A549 (cell line): ENCODE measurements around the gene DHDH. TPM values are rescaled to one million over a fixed set of nuclear protein-coding genes. Genes with fewer than 3 reads are reported as not detected.
A peak's percentile ranks its signal among the peaks of the same experiment; 100 is the strongest.

ENCODE experiments used
- ATAC-seq, 2 experiments: fragments of 200-7000 bp in 1 of 2; fragments of >200 bp in 1 of 2; cut with Nextera tagmentation in 1 of 2; cut with Tn5 transposase in 1 of 2; 3 replicates each; pipeline versions ENCODE4 v1.8.0 to v1.9.1; 2018 to 2020; ENCODE audit warnings: mild to moderate bottlenecking in 1 of 2, moderate library complexity in 1 of 2
- CTCF ChIA-PET: fragments of 300-600 bp; sonication (Branson Sonifier 250); formaldehyde crosslinking; extraction: SDS; loops from one replicate; lab custom pipeline; 2021; ENCODE audit warnings: antibody characterized with exemption, inconsistent platforms; lab: Yijun Ruan, JAX
- POLR2A ChIA-PET: fragments of 350-600 bp; formaldehyde crosslinking; extraction: SDS; loops from one replicate; lab custom pipeline; 2021; ENCODE audit warnings: antibody characterized with exemption, inconsistent platforms; lab: Yijun Ruan, JAX
- DNase-seq, 2 experiments: peaks; one replicate each; pipeline versions ENCODE4 v3.0.0 to v3.0.0-alpha.2; 2011 to 2016; ENCODE audit warnings: low read depth in 1 of 2, low spot score in 1 of 2
- FAIRE-seq: peaks from 2 replicates; lab custom pipeline; 2011; peaks lifted over from hg19 to GRCh38; lab: Jason Lieb, UNC
- H3K27ac ChIP-seq, 2 experiments: fragments of >200 bp; sonication (Bioruptor Twin); formaldehyde crosslinking; 3 replicates each; pipeline ENCODE4 v1.5.1; 2016 to 2017
- H3K4me1 ChIP-seq: fragments of >200 bp; sonication (Bioruptor Twin); formaldehyde crosslinking; 3 replicates; pipeline ENCODE4 v1.6.1; 2016
- H3K4me2 ChIP-seq: fragments of >200 bp; sonication (Bioruptor Twin); formaldehyde crosslinking; 3 replicates; pipeline ENCODE4 v1.6.1; 2016
- H3K4me3 ChIP-seq: fragments of >200 bp; sonication (Bioruptor Twin); formaldehyde crosslinking; 3 replicates; pipeline ENCODE4 v1.5.1; 2016
- H3K9me3 ChIP-seq: fragments of >200 bp; sonication (Bioruptor Twin); formaldehyde crosslinking; 3 replicates; pipeline ENCODE4 v1.6.1; 2016
- CBX2 ChIP-seq: fragments of 200-600 bp; sonication (generic); IDR thresholded peaks from 2 replicates; pipeline ENCODE4 v1.6.1; 2016; ENCODE audit warnings: low read depth, mild to moderate bottlenecking, borderline replicate concordance
- CBX8 ChIP-seq: fragments of 200-600 bp; sonication (generic); IDR thresholded peaks from 2 replicates; pipeline ENCODE4 v1.6.1; 2016
- CHD2 ChIP-seq: fragments of 150-350 bp; IDR thresholded peaks from 2 replicates; pipeline ENCODE4 v1.6.1; 2014; ENCODE audit warnings: low read length; ENCODE audit not compliant: partially characterized antibody
- CHD4 ChIP-seq: fragments of 200-600 bp; sonication (generic); IDR thresholded peaks from 2 replicates; pipeline ENCODE4 v1.6.1; 2016; ENCODE audit warnings: antibody characterized with exemption, mild to moderate bottlenecking, borderline replicate concordance
- EHF ChIP-seq: fragments of 250-450 bp; sonication (Bioruptor Pico); IDR thresholded peaks from 2 replicates; pipeline ENCODE4 v1.5.0; 2020; ENCODE audit warnings: mild to moderate bottlenecking
- EHMT2 ChIP-seq: fragments of 200-600 bp; sonication (generic); IDR thresholded peaks from 2 replicates; pipeline ENCODE4 v1.6.1; 2016; ENCODE audit warnings: antibody characterized with exemption, low read depth, mild to moderate bottlenecking, moderate library complexity
- ELK1 ChIP-seq: fragments of 150-350 bp; IDR thresholded peaks from 2 replicates; pipeline ENCODE4 v1.6.1; 2014; ENCODE audit warnings: low read depth, mild to moderate bottlenecking, low read length
- FOSB ChIP-seq: fragments of 250-450 bp; sonication (Bioruptor Pico); IDR thresholded peaks from 2 replicates; pipeline ENCODE4 v1.5.0; 2020; ENCODE audit warnings: mild to moderate bottlenecking, moderate library complexity
- FOXS1 ChIP-seq: fragments of 250-450 bp; sonication (Bioruptor Pico); IDR thresholded peaks from 2 replicates; pipeline ENCODE4 v1.5.0; 2020; ENCODE audit warnings: mild to moderate bottlenecking, moderate library complexity
- HEYL ChIP-seq: fragments of 250-450 bp; sonication (Bioruptor Pico); IDR thresholded peaks from 2 replicates; pipeline ENCODE4 v1.8.0; 2021; ENCODE audit warnings: mild to moderate bottlenecking, moderate library complexity
- HOXB13 ChIP-seq: fragments of 250-450 bp; sonication (Bioruptor Pico); IDR thresholded peaks from 2 replicates; pipeline ENCODE4 v1.5.0; 2020; ENCODE audit warnings: low read depth, mild to moderate bottlenecking, moderate library complexity
- JUN ChIP-seq, 2 experiments: fragments of >200 bp; sonication (Bioruptor Twin); formaldehyde crosslinking; IDR thresholded peaks; 2 replicates in 1 of 2; 3 replicates in 1 of 2; pipeline ENCODE4 v1.6.1; 2016 to 2017
- KDM1A ChIP-seq: fragments of 200-600 bp; sonication (generic); IDR thresholded peaks from 2 replicates; pipeline ENCODE4 v1.6.1; 2016; ENCODE audit warnings: low read depth, mild to moderate bottlenecking
- KDM5A ChIP-seq: fragments of 200-600 bp; sonication (generic); IDR thresholded peaks from 2 replicates; pipeline ENCODE4 v1.6.1; 2016; ENCODE audit warnings: antibody characterized with exemption, mild to moderate bottlenecking
- MAFK ChIP-seq: fragments of 450-650 bp; IDR thresholded peaks from 2 replicates; pipeline ENCODE4 v1.6.1; 2014; ENCODE audit not compliant: partially characterized antibody
- MAZ ChIP-seq: fragments of 150-350 bp; IDR thresholded peaks from 2 replicates; pipeline ENCODE4 v1.6.1; 2014; ENCODE audit warnings: antibody characterized with exemption, low read depth, low read length, borderline replicate concordance
- MYC ChIP-seq: IDR thresholded peaks from 2 replicates; pipeline ENCODE4 v1.6.1; 2012; ENCODE audit warnings: mild to moderate bottlenecking, inconsistent platforms, low read length, improper control_type of control experiment, borderline replicate concordance
- NPAS2 ChIP-seq: fragments of 250-450 bp; sonication (Bioruptor Pico); IDR thresholded peaks from 2 replicates; pipeline ENCODE4 v1.8.0; 2022; ENCODE audit warnings: mild to moderate bottlenecking, moderate library complexity, borderline replicate concordance
- PBX3 ChIP-seq: IDR thresholded peaks from 2 replicates; pipeline ENCODE4 v1.6.1; 2012
- POLR2A ChIP-seq: IDR thresholded peaks from 2 replicates; pipeline ENCODE4 v1.6.1; 2012; ENCODE audit warnings: mild to moderate bottlenecking, low read length
- POLR2AphosphoS2 ChIP-seq: conservative IDR thresholded peaks from 2 replicates; pipeline ENCODE4 v1.6.1; 2012; ENCODE audit warnings: low read length, improper control_type of control experiment, inconsistent platforms
- RAD21 ChIP-seq, 2 experiments: fragments of >200 bp in 1 of 2; sonication (Bioruptor Twin) in 1 of 2; formaldehyde crosslinking in 1 of 2; IDR thresholded peaks in 1 of 2; conservative IDR thresholded peaks in 1 of 2; 2 replicates in 1 of 2; 3 replicates in 1 of 2; pipeline ENCODE4 v1.6.1; 2012 to 2018; ENCODE audit warnings: inconsistent platforms in 1 of 2
- RCOR1 ChIP-seq: fragments of 150-350 bp; IDR thresholded peaks from 2 replicates; pipeline ENCODE4 v1.6.1; 2014; ENCODE audit warnings: antibody characterized with exemption, low read length, low read depth
- REST ChIP-seq: fragments of 200-600 bp; sonication (generic); IDR thresholded peaks from 2 replicates; pipeline ENCODE4 v1.6.1; 2016; ENCODE audit warnings: antibody characterized with exemption, mild to moderate bottlenecking, moderate library complexity
- RFX5 ChIP-seq: fragments of 450-650 bp; IDR thresholded peaks from 2 replicates; pipeline ENCODE4 v1.7.1; 2014; ENCODE audit warnings: antibody characterized with exemption, mild to moderate bottlenecking, moderate library complexity
- RNF2 ChIP-seq: fragments of 200-600 bp; sonication (generic); IDR thresholded peaks from 2 replicates; pipeline ENCODE4 v1.6.1; 2016; ENCODE audit warnings: low read depth, mild to moderate bottlenecking, antibody characterized with exemption, moderate library complexity, borderline replicate concordance
- SMC3 ChIP-seq: fragments of >200 bp; sonication (Bioruptor Twin); formaldehyde crosslinking; IDR thresholded peaks from 3 replicates; pipeline ENCODE4 v1.6.1; 2018; ENCODE audit warnings: inconsistent platforms
- TFCP2L1 ChIP-seq: fragments of 250-450 bp; sonication (Bioruptor Pico); IDR thresholded peaks from 2 replicates; pipeline ENCODE4 v1.5.0; 2021; ENCODE audit warnings: mild to moderate bottlenecking
- USF2 ChIP-seq: fragments of 450-650 bp; IDR thresholded peaks from 2 replicates; pipeline ENCODE4 v1.6.1; 2014; ENCODE audit warnings: antibody characterized with exemption
- ZC3H11A ChIP-seq: fragments of 450-650 bp; IDR thresholded peaks from 2 replicates; pipeline ENCODE4 v1.6.1; 2014; ENCODE audit warnings: antibody characterized with exemption, mild to moderate bottlenecking
- ZNF302 ChIP-seq: fragments of 250-450 bp; sonication (Bioruptor Pico); IDR thresholded peaks from 2 replicates; pipeline ENCODE4 v1.9.0; 2021; ENCODE audit warnings: inconsistent platforms, mild to moderate bottlenecking, moderate library complexity
- WGBS: methylation state at CpG from one replicate; pipeline ENCODE4 v1.1.6; 2017; ENCODE audit errors: missing lambda C conversion rate; 5-methylcytosine and 5-hydroxymethylcytosine counted together
- polyA plus RNA-seq, 4 experiments: library from polyadenylated mRNA; depleted of rRNA in 3 of 4; stranded (reverse); fragments of >200 nt; fragmentation: RNase III in 1 of 4; extraction: RNeasy Plus Mini Kit Qiagen cat#74134 plus additional on column Dnase treatment in 1 of 4; gene quantifications; 2 replicates in 3 of 4; 3 replicates in 1 of 4; pipeline ENCODE4 v1.2.3, GENCODE V29; 2011 to 2017

Gene DHDH
- polyA plus RNA-seq, 2 of the 4 experiments (the other 2 are of a cell fraction) = 0.78 to 1.2 TPM

- no peak overlapping the region for H3K4me3 ChIP-seq
- H3K4me2 ChIP-seq = no peak overlapping the region
- FAIRE-seq = no peak
- WGBS = 76% methylated on average over 8 of the region's 8 CpGs
- no peaks in the 10 kb centered on the region for H3K4me1 ChIP-seq
- no peak overlapping the region for H3K27ac ChIP-seq
- POLR2A ChIA-PET = interaction anchor here (0.6 kb wide), 1 partner anchor 10 kb away, joined by 3 read pairs; no protein-coding TSS in a partner anchor
- TF ChIP-seq MAFK (no peak), CBX8 (no peak), POLR2AphosphoS2 (no peak), RFX5 (no peak), FOSB (CRISPR knock-in tag) (no peak), NPAS2 (CRISPR knock-in tag) (no peak), USF2 (no peak), RCOR1 (no peak), KDM5A (no peak), CHD4 (no peak), KDM1A (no peak), RNF2 (no peak), TFCP2L1 (CRISPR knock-in tag) (no peak), RAD21 (conservative IDR thresholded peaks at IDR 0.05 in 1 of 2, IDR thresholded peaks at IDR 0.05 in 1 of 2) (no peak), FOXS1 (CRISPR knock-in tag) (no peak), ELK1 (no peak)
- TF ChIP-seq, all 56 proteins: peak for 0
- DNase-seq = no peak
- no peaks in the 10 kb centered on the region for H3K9me3 ChIP-seq
- ATAC-seq = no peak
- CTCF ChIA-PET = interaction anchor here (0.7 to 8.3 kb wide), 10 partner anchors 10 to 120 kb away, joined by 3 to 48 read pairs (median 6); partner anchors contain the start of genes NUCB1 and RUVBL2
Measured at GRCh38 chr19:48915757-48916156, 17.7 kb upstream of the DHDH start.

- CTCF ChIA-PET = interaction anchor here (1.1 to 8.3 kb wide), 6 partner anchors 8 to 76 kb away, joined by 3 to 48 read pairs (median 4); partner anchors contain the start of genes NUCB1 and RUVBL2
Measured at GRCh38 chr19:48918071-48918470, 15.4 kb upstream of the DHDH start.

More at GRCh38 chr19:48918071-48918470, 15.4 kb upstream of the DHDH start:
- no peak for FAIRE-seq
- Histone ChIP-seq H3K4me3 (no peak overlapping the region), H3K4me2 (no peak overlapping the region), H3K4me1 (no peaks in the 10 kb centered on the region)
- POLR2A ChIA-PET = no interaction called here
- TF ChIP-seq REST (no peak), PBX3 (no peak), MYC (no peak), MAZ (no peak), SMC3 (no peak), CHD2 (no peak), ZNF302 (CRISPR knock-in tag) (no peak), RNF2 (no peak), POLR2AphosphoS2 (no peak), RCOR1 (no peak), POLR2A (no peak), KDM5A (no peak), EHMT2 (no peak), HOXB13 (CRISPR knock-in tag) (no peak), ELK1 (no peak), CBX2 (no peak), EHF (no peak), JUN (IDR thresholded peaks at IDR 0.05) (no peak), ZC3H11A (no peak), HEYL (CRISPR knock-in tag) (no peak)
- TF ChIP-seq, all 56 proteins: peak for 0
- ATAC-seq (peak; percentile 6 to 16; a peak in 1 of 6 replicates), DNase-seq (no peak)
- WGBS = 80% methylated on average over 6 of the region's 6 CpGs
- Histone ChIP-seq H3K27ac (no peak overlapping the region), H3K9me3 (no peaks in the 10 kb centered on the region)
